Measurements from ENCODE around the gene DUSP5.

DUSP5 gene

GRCh38 chr10:110546499-110547110, 48.9 kb downstream of the DUSP5 start:
- no peak for DNase-seq (ENCODE audit: low read depth)

DNA sequence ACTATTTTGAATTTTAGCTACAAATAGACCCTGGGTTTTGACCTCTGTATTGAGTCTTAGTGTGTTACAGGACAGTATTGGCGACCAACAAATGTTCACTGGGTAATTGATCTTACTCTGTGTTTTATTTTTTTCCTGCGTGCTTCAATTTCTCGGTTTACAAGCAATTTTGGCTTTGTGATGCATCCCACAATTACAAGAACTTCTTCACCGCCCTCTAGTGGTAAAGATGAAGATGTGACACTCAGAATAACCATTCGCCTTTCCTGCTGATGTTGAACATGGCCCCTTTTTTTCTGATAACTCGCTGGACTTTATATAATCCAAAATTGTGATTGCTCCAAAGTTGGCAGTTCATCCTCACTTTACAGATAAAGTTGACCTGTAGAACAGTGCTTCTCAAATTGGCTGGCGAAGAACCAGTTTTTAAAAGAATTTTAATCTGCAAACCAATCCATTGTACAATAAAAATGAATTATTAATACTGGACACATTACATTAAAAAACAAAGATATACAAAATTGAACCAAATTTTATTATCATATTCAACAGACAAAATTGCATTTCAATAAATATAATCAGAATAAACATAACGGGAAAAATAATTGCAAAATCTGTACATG, 49.5 kb downstream of the DUSP5 start:
- no peak for DNase-seq (ENCODE audit: low read depth)

- no peak for DNase-seq (ENCODE audit: low read depth)
These were observed 50.3 kb downstream of the DUSP5 start for GRCh38 chr10:110548002-110548401.

- no peak for DNase-seq (ENCODE audit: low read depth)
These were observed 51.5 kb downstream of the DUSP5 start for GRCh38 chr10:110549211-110549610.

- no peak for DNase-seq (ENCODE audit: low read depth)
These were observed 56.2 kb downstream of the DUSP5 start for GRCh38 chr10:110553905-110554304.

GRCh38 chr10:110556296-110556695, 58.6 kb downstream of the DUSP5 start:
- no peak for DNase-seq (ENCODE audit: low read depth)

DNA sequence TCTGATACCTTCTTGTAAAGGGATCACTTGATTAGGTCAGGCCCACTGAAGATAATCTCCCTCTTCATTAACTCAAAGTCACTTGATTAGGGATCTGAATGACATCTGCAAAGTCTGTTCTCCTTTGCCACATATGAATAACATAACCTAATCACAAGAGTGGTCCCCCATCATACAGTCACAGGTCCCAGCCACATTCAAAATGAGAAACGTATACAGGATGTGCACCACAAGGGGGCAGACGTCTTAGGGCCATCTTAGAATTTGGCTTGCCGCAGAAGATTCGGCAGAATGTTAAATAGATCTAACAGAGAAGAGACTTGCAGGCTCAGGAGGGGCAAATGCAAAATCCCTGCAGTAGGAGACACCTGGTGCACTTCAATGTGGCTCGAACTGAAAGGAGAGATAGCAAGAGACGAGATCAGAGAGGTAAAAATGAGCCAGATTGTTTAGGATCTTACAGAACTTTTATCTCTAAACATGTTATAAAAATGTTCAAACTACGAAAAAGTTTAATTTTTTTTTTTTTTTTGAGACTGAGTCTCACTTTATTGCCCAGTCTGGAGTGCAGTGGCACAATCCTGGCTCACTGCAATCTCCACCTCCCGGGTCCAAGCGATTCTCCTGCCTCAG, 59.4 kb downstream of the DUSP5 start:
- no peak for DNase-seq (ENCODE audit: low read depth)

GRCh38 chr10:110558041-110558440, 60.3 kb downstream of the DUSP5 start:
- no peak for DNase-seq (ENCODE audit: low read depth)

DNA sequence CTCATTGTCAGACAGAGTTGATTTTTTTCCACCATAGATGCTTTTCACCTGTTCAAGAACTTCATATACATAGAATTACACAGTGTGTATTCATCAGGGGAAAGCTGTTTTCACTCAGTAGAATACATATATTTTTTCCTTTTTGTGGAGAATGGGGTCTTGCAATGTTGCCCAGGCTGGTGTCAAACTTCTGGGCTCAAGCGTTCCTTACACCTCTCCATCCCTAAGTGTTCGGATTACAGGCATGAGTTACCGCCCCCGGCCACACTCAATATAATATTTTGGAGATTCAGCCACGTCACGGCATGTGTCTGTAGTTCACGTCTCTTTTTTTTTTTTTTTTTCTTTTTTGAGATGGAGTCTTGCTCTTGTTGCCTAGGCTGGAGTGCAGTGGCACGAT, 62.3 kb downstream of the DUSP5 start:
- DNase-seq (ENCODE audit: low read depth): no peak
